HUES64 (cell line): ENCODE measurements around the gene CARS1.
A peak's percentile ranks its signal among the peaks of the same experiment; 100 is the strongest.

Experiments
- H3K27ac ChIP-seq: 2 replicates; pipeline ENCODE4 v1.7.0; 2013; ENCODE audit warnings: low read depth, low read length, inconsistent platforms
- H3K27me3 ChIP-seq: 2 replicates; pipeline ENCODE4 v1.6.1; 2013; ENCODE audit warnings: mild to moderate bottlenecking, low read length; ENCODE audit not compliant: insufficient read depth
- H3K36me3 ChIP-seq: 2 replicates; pipeline ENCODE4 v1.6.1; 2013; ENCODE audit warnings: mild to moderate bottlenecking, low read length; ENCODE audit not compliant: insufficient read depth
- H3K4me1 ChIP-seq: 2 replicates; pipeline ENCODE4 v1.6.1; 2013; ENCODE audit warnings: mild to moderate bottlenecking, low read length, moderate library complexity; ENCODE audit not compliant: insufficient read depth
- H3K4me3 ChIP-seq: 2 replicates; pipeline ENCODE4 v1.5.1; 2013; ENCODE audit warnings: mild to moderate bottlenecking, low read length, moderate library complexity
- H3K9ac ChIP-seq: 2 replicates; pipeline ENCODE4 v1.6.1; 2013; ENCODE audit warnings: mild to moderate bottlenecking, low read depth, low read length
- H3K9me3 ChIP-seq: 2 replicates; pipeline ENCODE4 v1.6.1; 2013; ENCODE audit warnings: low read depth, low read length; ENCODE audit not compliant: insufficient read depth
- WGBS: fragments of 150-250, 120-280 bp; methylation state at CpG from one replicate; pipeline ENCODE4 v1.1.7; 2013; ENCODE audit warnings: missing lambda C conversion rate; 5-methylcytosine and 5-hydroxymethylcytosine counted together

Gene CARS1

DNA sequence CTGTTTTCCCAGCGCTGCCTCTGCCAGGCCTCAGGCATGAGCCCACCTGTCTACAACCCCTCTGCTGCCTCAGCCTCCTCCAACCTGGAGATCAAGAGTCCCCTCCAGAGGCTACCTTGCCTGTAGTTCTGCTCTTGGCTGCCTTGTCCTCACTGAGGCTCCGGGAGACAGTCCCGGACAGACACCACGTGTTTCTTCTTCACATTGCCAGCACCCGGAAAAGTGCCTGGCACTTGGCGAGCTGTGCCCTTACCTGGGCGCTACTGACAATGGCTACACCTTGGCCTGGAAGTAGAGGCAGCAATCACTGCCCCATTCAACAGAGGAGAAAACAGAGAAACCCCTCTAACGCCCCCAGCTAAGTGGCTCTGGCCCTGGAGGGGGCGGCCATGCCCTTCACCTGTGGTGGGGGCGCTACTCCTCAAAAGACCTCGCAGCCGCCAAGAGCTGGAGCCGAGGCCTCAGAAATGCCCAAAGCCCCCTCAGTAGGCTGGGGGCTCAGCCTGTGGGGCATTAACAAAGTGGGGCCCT is 62.1 kb downstream of the CARS1 start:
- H3K4me3 ChIP-seq = no peak overlapping the region
- H3K9me3 ChIP-seq = no peaks in the 10 kb centered on the region
- no peak overlapping the region for H3K9ac ChIP-seq
- no peak overlapping the region for H3K27ac ChIP-seq
- H3K4me1 ChIP-seq = peaks cover 4% of the 10 kb centered on the region; the same call in 1 of the 2 replicates
- 85% methylated on average over 13 of the region's 13 CpGs for WGBS
- H3K36me3 ChIP-seq = peaks cover 3% of the 10 kb centered on the region
- no peaks in the 10 kb centered on the region for H3K27me3 ChIP-seq

DNA sequence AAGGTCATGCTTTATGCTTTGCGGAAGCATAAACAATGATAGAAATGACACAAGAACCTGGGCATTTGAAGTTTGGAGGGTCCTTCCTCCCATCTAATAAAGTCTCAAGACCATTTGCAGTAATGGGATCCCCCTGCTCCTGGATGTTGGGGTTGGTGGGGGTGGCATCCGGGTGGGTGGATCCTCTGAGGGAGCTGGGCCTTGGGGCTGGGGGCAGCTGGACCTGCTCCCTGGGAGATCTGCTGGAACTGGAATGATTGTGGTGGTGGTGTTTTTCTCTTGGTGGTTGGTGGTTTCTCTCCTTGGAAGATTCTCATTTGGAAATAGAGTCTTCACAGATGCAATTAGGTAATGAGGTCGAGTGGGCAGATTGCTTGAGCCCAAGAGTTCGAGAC is 62.9 kb downstream of the CARS1 start:
- Histone ChIP-seq H3K36me3 (no peaks in the 10 kb centered on the region), H3K4me3 (no peak overlapping the region), H3K4me1 (peaks cover 11% of the 10 kb centered on the region), H3K27ac (no peak overlapping the region), H3K27me3 (no peaks in the 10 kb centered on the region), H3K9ac (no peak overlapping the region), H3K9me3 (no peaks in the 10 kb centered on the region)
- 95% methylated on average over 4 of the region's 4 CpGs for WGBS

- 37% methylated on average over 7 of the region's 7 CpGs for WGBS
- H3K36me3 ChIP-seq = 0 out of 2 replicates have a peak, but pooled peaks cover 1% of the 10 kb centered on the region
- H3K4me1 ChIP-seq = peaks cover 25% of the 10 kb centered on the region
- H3K9me3 ChIP-seq = no peaks in the 10 kb centered on the region
- H3K27ac ChIP-seq = peak overlapping the region; percentile 86
- H3K9ac ChIP-seq = peak overlapping the region; percentile 91
- no peaks in the 10 kb centered on the region for H3K27me3 ChIP-seq
- peak overlapping the region; percentile 85 for H3K4me3 ChIP-seq
Measured at GRCh38 chr11:2992997-2993325, 64.3 kb downstream of the CARS1 start.

DNA sequence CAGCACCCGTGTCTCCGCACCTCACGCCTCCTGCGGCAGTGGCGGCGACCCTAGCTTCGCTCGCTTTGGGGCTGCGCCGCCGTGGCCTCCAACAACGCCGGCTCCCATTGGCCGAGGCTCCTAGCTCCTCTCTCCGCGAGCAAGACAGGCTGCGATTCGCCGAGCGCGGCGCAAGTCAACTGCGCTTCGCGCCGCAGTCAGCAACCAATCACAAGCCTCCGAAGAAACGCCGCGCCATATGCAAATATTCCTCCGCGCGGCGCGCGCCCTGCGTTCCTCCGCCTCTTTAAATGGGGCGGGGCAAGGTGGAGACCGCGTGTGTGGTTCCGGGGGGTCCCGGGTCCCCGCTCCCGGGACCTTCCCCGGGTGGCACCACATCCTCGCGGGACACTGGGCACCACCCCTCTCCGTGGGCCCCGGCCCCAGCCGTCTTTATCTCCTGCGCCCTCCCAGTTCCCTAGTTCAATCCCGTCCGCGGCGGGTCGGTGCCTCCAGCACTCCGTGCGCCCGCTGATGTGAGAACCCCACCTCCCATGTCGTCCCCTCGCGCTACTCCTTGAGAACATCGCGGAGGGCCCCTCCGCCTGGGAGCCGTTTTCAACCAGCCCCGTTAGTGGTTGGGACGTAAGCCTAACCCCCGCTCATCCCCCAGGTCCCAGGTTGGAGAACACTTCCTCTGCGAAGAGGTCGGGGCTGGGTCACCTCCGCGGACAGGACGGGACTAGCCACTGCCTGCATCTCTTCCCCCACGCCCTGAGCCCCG is 64.8 kb downstream of the CARS1 start, which contains the start of gene NAP1L4:
Gene NAP1L4, minus strand, starts transcription at position 96 of the 763 bp plus-strand sequence. CDS start 13,109 bp downstream, outside the sequence.
- H3K27me3 ChIP-seq = no peaks in the 10 kb centered on the region
- H3K9me3 ChIP-seq = no peaks in the 10 kb centered on the region
- peak within 1 kb of the TSS; percentile 85 for H3K4me3 ChIP-seq
- H3K27ac ChIP-seq = peak within 1 kb of the TSS; percentile 88
- under 1% methylated on average over 77 of the region's 77 CpGs for WGBS
- H3K4me1 ChIP-seq = peaks cover 27% of the 10 kb centered on the region
- 0 out of 2 replicates have a peak, but pooled peaks cover 3% of the 10 kb centered on the region for H3K36me3 ChIP-seq
- H3K9ac ChIP-seq = peak within 1 kb of the TSS; percentile 91

DNA sequence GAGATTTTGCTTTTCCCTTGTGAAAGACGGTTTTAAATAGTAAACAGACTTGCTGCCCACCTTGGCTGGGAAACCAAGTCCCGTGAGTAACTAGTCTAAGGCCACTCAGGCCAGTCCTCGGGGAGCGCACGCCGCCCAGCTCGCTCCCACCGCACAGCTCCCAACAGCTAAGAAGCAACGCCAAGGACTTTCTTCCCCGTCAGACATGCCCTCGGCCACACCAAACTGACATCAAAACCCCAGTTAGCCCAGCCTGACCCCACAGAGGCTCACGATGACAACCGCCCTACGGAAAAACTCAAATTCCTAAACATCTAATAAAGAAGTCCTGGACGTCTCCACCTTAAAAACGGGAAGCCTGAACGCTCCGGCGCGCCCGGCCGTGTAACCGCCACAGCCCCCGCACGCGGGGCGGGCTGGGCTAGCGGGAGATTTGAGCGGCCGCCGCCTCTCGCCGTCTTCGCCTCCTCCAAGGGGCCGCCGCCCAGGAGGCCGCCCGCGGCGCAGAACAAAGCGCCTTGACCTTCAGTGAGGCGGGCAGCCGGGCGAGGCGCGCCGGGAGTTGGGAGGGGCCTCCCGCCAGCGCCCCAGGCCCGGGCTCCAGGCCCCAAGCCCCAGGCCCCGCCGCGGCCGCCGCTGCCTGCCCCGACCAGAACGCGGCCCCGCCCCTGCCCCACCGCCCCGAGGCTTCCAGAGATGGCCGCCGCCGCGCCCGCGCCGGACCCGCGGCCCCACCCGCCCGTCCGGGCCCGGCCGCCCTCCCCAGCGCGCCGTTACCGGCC is 65.6 kb downstream of the CARS1 start:
- H3K9ac ChIP-seq = peak overlapping the region; percentile 91
- peaks cover 27% of the 10 kb centered on the region for H3K4me1 ChIP-seq
- H3K27ac ChIP-seq = peak overlapping the region; percentile 88
- H3K9me3 ChIP-seq = no peaks in the 10 kb centered on the region
- WGBS = 0% methylated on average over 79 of the region's 79 CpGs
- H3K36me3 ChIP-seq = 0 out of 2 replicates have a peak, but pooled peaks cover 3% of the 10 kb centered on the region
- H3K27me3 ChIP-seq = no peaks in the 10 kb centered on the region
- H3K4me3 ChIP-seq = peak overlapping the region; percentile 85

DNA sequence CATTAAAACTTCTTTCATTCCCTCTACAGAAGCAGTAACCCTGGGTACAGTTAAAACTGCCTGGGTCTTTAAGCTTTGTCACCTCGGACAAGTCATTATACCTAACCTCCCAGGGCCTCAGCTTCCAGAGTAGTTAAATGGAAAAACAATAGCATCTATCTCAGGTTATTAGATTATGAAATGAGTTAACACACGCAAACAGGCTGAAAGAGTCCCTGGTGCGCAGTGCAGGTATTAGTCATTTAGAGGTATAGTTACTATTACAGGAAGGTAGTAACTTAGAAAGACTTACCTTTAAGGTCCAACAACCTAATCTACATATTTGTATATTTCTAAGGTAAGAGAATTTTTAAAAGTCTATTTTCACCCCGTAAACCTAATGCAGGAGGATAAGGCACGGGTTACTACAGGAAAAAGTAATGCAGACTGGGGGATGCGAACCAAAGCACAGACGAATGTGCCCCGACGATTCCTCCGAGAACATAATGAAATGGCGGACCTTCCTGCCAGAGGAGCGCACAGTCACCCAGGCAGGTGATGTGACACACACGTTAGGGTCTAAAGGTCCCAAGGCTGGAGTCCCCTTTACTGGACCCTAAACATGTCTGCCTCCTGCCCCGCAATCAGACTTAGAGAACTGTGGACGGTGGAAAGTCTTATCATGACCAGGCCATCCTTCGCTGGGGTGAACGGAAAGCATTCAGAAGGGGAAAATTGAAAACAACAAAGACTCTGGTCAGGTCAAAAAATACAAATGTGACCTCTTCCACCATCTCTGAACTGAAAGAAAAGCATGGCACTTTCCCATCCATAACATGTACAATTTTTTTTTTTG is 66.4 kb downstream of the CARS1 start:
- 2% methylated on average over 17 of the region's 17 CpGs for WGBS
- H3K9me3 ChIP-seq = no peaks in the 10 kb centered on the region
- H3K9ac ChIP-seq = peak overlapping the region; percentile 91
- peak overlapping the region; percentile 88 for H3K27ac ChIP-seq
- H3K36me3 ChIP-seq = 0 out of 2 replicates have a peak, but pooled peaks cover 3% of the 10 kb centered on the region
- no peaks in the 10 kb centered on the region for H3K27me3 ChIP-seq
- peaks cover 27% of the 10 kb centered on the region for H3K4me1 ChIP-seq
- H3K4me3 ChIP-seq = peak overlapping the region; percentile 85

DNA sequence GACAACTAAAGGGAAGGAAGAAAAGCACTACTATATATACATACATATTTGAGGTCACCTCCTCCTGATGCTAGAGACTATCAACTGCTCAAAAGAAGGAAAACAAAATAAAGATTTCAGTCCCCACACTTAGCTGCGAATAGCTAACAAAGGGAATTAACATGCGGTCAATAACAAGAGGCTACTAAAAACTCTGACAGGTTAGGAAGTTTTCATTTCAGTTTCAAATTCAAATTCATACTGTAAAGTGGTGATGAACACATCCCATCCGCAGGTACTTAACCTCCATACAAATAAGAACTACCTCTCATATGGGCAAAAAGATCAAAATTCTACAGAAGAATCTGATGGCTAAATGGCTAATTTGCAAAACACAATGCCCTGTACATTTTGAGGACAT is 67.7 kb downstream of the CARS1 start:
- Histone ChIP-seq H3K4me1 (peaks cover 27% of the 10 kb centered on the region), H3K27me3 (no peaks in the 10 kb centered on the region), H3K27ac (no peak overlapping the region), H3K4me3 (peak overlapping the region; percentile 85), H3K9me3 (no peaks in the 10 kb centered on the region), H3K36me3 (peaks cover 7% of the 10 kb centered on the region; the same call in 1 of the 2 replicates), H3K9ac (peak overlapping the region; percentile 91; the same call in 1 of the 2 replicates)
- WGBS = 15% methylated on average over 3 of the region's 3 CpGs

DNA sequence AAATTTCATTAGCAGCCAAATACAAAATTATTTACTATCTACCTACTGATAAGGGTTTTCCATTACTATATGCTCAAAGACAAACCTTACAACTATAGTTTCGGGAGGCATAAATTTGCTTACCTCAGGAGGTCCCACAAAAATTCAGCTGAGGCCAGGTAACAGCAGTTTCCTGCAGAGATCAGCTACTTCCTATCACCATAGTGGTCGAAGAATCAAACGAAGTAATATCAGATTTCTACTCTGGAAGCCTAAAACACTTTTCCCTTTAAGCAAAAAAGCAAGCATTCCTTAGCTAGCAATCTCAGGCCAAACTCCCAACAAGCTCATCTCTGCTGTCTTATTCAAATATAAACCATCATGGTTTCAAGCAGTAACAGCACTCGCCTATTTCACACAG is 68.2 kb downstream of the CARS1 start:
- 32% methylated on average over 4 of the region's 4 CpGs for WGBS
- peak overlapping the region; percentile 85 for H3K4me3 ChIP-seq
- no peaks in the 10 kb centered on the region for H3K9me3 ChIP-seq
- H3K27ac ChIP-seq = no peak overlapping the region
- H3K4me1 ChIP-seq = peaks cover 27% of the 10 kb centered on the region
- H3K27me3 ChIP-seq = no peaks in the 10 kb centered on the region
- H3K9ac ChIP-seq = peak overlapping the region; percentile 25; the same call in 1 of the 2 replicates
- peaks cover 7% of the 10 kb centered on the region; the same call in 1 of the 2 replicates for H3K36me3 ChIP-seq

DNA sequence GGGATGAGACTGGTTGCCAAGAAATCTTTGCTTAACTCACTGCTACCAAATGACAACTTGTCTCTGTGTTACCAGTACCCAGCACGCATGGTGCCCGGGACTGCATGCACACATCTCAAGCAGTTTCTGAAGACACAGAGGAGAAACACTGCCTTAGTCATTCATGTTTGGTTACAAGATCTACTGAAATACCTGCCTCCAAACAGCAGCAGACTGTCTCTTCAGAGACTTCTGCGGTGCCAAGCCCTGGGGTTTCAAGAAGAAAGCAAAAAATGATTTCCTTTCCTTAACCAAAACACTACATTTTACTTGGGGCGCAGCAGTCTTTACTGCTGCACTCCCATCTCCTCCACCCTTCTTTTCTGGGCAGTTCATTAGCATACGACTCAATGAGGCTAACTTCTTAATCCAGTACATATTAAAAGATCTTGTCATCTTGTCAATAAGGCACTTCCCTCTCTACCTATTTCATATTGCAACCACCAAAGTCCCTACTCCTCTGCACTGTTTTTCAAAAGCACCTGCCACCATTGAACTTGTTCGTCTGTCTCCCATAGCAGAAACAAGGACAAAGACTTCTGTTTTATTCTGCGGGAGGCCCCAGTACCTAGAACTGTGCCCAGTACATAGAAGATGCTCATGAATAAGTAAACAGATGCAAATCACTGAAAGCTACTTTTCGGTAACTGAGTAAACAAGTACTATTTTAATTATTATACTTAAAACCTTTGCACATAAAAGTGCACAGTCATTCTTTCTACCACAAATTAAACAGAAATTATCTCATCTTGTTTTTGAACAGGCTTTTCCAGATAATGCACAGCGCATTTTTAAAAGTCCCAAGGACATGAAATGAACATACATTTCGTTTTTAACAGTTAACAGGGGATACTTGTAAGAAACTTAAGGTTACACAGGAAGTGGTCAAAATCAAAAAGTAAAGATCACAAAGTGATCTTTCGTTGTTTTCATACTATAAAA is 69.1 kb downstream of the CARS1 start:
- Histone ChIP-seq H3K4me3 (peak overlapping the region; percentile 85), H3K4me1 (peaks cover 27% of the 10 kb centered on the region), H3K27me3 (no peaks in the 10 kb centered on the region), H3K9ac (peak overlapping the region; percentile 25; the same call in 1 of the 2 replicates), H3K27ac (no peak overlapping the region), H3K36me3 (peaks cover 7% of the 10 kb centered on the region; the same call in 1 of the 2 replicates), H3K9me3 (no peaks in the 10 kb centered on the region)
- WGBS = 89% methylated on average over 11 of the region's 11 CpGs

GRCh38 chr11:2983908-2984307 is 73.3 kb downstream of the CARS1 start:
- no peak overlapping the region for H3K27ac ChIP-seq
- H3K27me3 ChIP-seq = no peaks in the 10 kb centered on the region
- peaks cover 11% of the 10 kb centered on the region for H3K4me1 ChIP-seq
- WGBS = 98% methylated on average over 4 of the region's 4 CpGs
- peaks cover 16% of the 10 kb centered on the region for H3K36me3 ChIP-seq
- H3K9ac ChIP-seq = no peak overlapping the region
- no peak overlapping the region for H3K4me3 ChIP-seq
- no peaks in the 10 kb centered on the region for H3K9me3 ChIP-seq
